ENCODE results near the gene POLR2E. TPM values are rescaled to one million over a fixed set of nuclear protein-coding genes. Genes with fewer than 3 reads are reported as not detected.

POLR2E gene
- polyA plus RNA-seq, 1 of the 3 experiments (the other 2 are of a cell fraction): 283 TPM

- peaks cover 10% of the 10 kb centered on the region; the same call in 1 of the 2 replicates for H3K79me2 ChIP-seq (ENCODE audit: insufficient read depth)
- POLR2A ChIA-PET: no interaction called here
- 90% methylated on average over 6 of the region's 23 CpGs for WGBS (ENCODE audit: low lambda C conversion rate)
Measured at GRCh38 chr19:1123885-1124677, 28.9 kb upstream of the POLR2E start.

More at GRCh38 chr19:1123885-1124677, 28.9 kb upstream of the POLR2E start:
- no peaks in the 10 kb centered on the region for H3K9me3 ChIP-seq
- H3K4me3 ChIP-seq (ENCODE audit: low read depth in 2 of 2, low read length in 1 of 2): no peak overlapping the region
- H3K36me3 ChIP-seq (replicated peaks in 1 of 2; ENCODE audit: control insufficient read depth in 1 of 2, insufficient read depth in 2 of 2, low read length in 1 of 2): peaks cover 7 to 23% of the 10 kb centered on the region in 2 experiments
- H2AFZ ChIP-seq (ENCODE audit: low read depth): no peak overlapping the region
- no peak overlapping the region for H3K4me2 ChIP-seq
- no peak overlapping the region for H3K27ac ChIP-seq (ENCODE audit: low read depth in 2 of 2, low read length in 1 of 2)
- H3K9me2 ChIP-seq: no peaks in the 10 kb centered on the region
- CTCF ChIA-PET: interaction anchor here (0.5 to 4.0 kb wide), 5 partner anchors 11 to 117 kb away, joined by 3 to 32 read pairs (median 3); no protein-coding TSS in a partner anchor
- no peaks in the 10 kb centered on the region for H3K27me3 ChIP-seq (ENCODE audit: insufficient read depth)
- TF ChIP-seq TEAD4 (IDR thresholded peaks at IDR 0.05; ENCODE audit: borderline replicate concordance, insufficient read depth) (no peak), EZH2phosphoT487 (IDR thresholded peaks at IDR 0.05; ENCODE audit: borderline replicate concordance, low read depth) (no peak), NFIC (IDR thresholded peaks at IDR 0.05; ENCODE audit: borderline replicate concordance) (no peak), GABPA (IDR thresholded peaks at IDR 0.05; ENCODE audit: low read depth) (no peak), FOXJ3 (CRISPR knock-in tag; IDR thresholded peaks at IDR 0.05) (no peak), MXI1 (IDR thresholded peaks at IDR 0.05; ENCODE audit: low read depth, low read length) (no peak), RCOR1 (IDR thresholded peaks at IDR 0.05; ENCODE audit: low read length) (no peak), JUND (IDR thresholded peaks at IDR 0.05) (no peak), RFX5 (IDR thresholded peaks at IDR 0.05; ENCODE audit: low read length) (no peak), EP300 (IDR thresholded peaks at IDR 0.05; ENCODE audit: borderline replicate concordance in 1 of 2, low read depth in 1 of 2, low read length in 1 of 2) (no peak), ELF1 (IDR thresholded peaks at IDR 0.05) (no peak), GATA2 (CRISPR knock-in tag; IDR thresholded peaks at IDR 0.05) (no peak), NRF1 (IDR thresholded peaks at IDR 0.05; ENCODE audit: low read depth, low read length) (no peak), REST (IDR thresholded peaks at IDR 0.05; ENCODE audit: low read depth, low read length) (no peak), RXRA (IDR thresholded peaks at IDR 0.05; ENCODE audit: borderline replicate concordance, low read depth) (no peak)
- H3K4me1 ChIP-seq (ENCODE audit: control insufficient read depth in 1 of 2, insufficient read depth in 2 of 2, low read depth in 1 of 2, low read length in 1 of 2): peaks cover 0 to 12% of the 10 kb centered on the region in 2 experiments; a peak in 2 of 4 replicates
- peaks cover 12% of the 10 kb centered on the region for H3F3A ChIP-seq (replicated peaks; ENCODE audit: insufficient read depth)
- DNase-seq: no peak
- H4K20me1 ChIP-seq (ENCODE audit: insufficient read depth): no peaks in the 10 kb centered on the region
- no peak overlapping the region for H3K9ac ChIP-seq
